GM12865 (cell line): ENCODE measurements around the gene IFI27L1.

ENCODE experiments used
- DNase-seq: peaks from one replicate; pipeline ENCODE4 v3.0.0; 2010; ENCODE audit warnings: low read depth
- H3K4me3 ChIP-seq: 2 replicates; pipeline ENCODE4 v1.5.1; 2011; ENCODE audit warnings: mild to moderate bottlenecking, low read depth, low read length, control low read depth
- CTCF ChIP-seq: IDR thresholded peaks from 2 replicates; pipeline ENCODE4 v1.5.1; 2011; ENCODE audit warnings: low read length, control low read depth, low read depth, inconsistent platforms; ENCODE audit not compliant: insufficient read depth; ENCODE audit errors: missing control alignments

The IFI27L1 gene

GRCh38 chr14:94129758-94130414 is 48.8 kb downstream of the IFI27L1 start:
- peak; percentile 34 for DNase-seq
- no peak for TF ChIP-seq CTCF
- H3K4me3 ChIP-seq: peak overlapping the region; percentile 87

GRCh38 chr14:94132285-94132887 is 51.3 kb downstream of the IFI27L1 start:
- peak; percentile 73 for DNase-seq
- no peak overlapping the region for H3K4me3 ChIP-seq
- peak; percentile 66 for TF ChIP-seq CTCF

- H3K4me3 ChIP-seq: no peak overlapping the region
- no peak for DNase-seq
- no peak for TF ChIP-seq CTCF
Observed at GRCh38 chr14:94135476-94135875, 54.4 kb downstream of the IFI27L1 start.

GRCh38 chr14:94136575-94137331 is 55.6 kb downstream of the IFI27L1 start:
- peak; percentile 95 for TF ChIP-seq CTCF
- no peak overlapping the region for H3K4me3 ChIP-seq
- peak; percentile 85 for DNase-seq

- TF ChIP-seq CTCF: no peak
- no peak for DNase-seq
- H3K4me3 ChIP-seq: no peak overlapping the region
Observed at GRCh38 chr14:94138251-94138650, 57.1 kb downstream of the IFI27L1 start.

GRCh38 chr14:94139006-94139405 is 57.9 kb downstream of the IFI27L1 start:
- H3K4me3 ChIP-seq: no peak overlapping the region
- no peak for TF ChIP-seq CTCF

More at GRCh38 chr14:94139006-94139405, 57.9 kb downstream of the IFI27L1 start:
- DNase-seq: no peak
